NCI-H524 treated with DMSO at 0.1 percent for 48 hours (cell line): ENCODE data around the gene DMD.

Experiments
- DNase-seq: peaks from one replicate; lab custom pipeline; 2025; lab: John Stamatoyannopoulos, UW

The DMD gene

DNA sequence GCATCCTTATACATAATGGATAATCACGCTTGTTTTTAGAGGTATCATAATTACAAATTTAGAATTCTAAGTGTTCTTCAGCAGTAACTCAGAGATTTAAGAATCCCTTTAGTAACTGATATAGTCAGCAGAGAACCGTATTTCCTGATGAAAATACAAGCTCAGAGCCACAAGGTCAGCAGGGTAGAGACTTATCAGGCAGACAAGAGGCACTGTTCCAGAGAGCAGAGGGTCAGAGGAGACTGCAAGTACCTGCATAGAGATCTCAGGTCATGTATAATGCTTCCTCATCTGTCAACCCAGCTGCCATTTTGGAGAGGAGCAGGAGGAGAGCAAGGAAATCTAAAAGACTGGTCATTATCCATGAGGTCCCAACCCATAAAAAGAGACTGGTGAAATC lies 1352.4 kb downstream of the DMD start:
- no peak for DNase-seq

DNA sequence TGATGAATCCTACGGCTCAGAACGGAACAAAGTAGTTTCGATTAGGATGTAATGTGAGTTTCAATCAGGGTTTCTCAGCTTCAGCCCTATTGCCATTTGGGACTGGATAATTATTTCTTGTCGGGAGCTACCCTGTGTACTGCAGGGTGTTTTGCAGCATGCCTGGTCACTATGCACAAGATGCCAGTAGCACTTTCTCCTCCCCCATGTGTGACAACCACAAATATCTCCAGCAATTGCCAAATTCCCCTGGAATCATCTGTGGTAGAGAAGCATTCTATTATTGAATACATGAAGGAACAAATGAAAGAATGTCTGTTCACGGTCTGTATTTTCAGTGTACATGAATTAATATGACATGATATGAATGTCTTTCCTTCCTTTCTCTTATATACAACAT lies 1356.6 kb downstream of the DMD start:
- no peak for DNase-seq

DNA sequence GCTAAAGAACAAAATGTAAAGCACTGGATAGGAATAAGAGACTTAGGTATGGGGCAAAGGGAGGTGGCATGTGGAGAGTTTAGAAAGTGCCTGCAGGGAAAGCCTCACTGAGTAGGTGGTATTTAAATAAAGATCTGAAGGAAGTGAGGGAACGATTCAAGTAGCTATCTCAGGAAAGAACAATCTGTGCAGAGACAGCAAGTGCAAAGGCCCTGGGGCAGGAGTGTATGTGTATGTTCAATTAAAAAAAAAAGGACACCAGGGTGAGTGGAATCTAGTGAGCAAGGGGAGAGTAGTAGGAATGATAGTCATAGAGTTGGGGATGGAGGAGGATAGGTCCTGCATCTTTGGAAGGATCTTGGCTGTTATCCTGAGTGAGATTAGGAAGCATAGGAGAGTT lies 1359.6 kb downstream of the DMD start:
- DNase-seq, result no peak

DNA sequence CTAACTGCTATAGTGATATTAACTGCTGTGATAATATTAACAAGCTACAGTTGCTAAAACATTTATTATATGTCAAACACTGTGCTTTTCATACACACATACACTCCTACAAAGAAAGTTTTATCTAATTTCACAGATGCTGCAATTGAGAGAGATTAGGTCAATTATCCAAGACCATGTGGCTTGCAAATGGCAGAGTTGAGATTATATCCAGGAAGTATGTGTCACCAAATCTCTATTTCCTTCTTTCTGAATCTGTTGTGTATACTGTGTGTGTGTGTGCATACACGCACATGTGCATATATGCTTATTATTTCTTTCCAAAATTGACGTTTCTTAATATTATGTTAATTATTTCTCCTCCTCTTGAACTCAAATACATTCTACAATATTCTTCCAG lies 1363.6 kb downstream of the DMD start:
- no peak for DNase-seq

DNA sequence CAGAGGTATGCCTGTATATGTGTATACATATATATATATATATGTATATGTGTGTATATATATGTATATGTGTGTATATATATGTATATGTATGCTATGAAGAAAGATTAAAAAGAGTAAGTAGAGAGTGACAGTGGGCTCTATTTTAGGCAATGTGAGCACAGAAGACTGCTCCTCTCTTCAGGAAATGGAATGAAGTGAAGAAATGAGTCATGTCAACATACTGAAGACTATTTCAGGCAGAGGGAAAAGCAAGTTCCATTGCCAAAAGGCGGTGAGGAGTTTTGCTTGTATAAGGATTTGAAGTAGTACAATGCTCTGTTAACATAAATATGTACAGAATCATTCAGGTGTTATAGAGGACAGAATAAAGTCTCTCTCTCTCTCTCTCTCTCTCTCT lies 1366.3 kb downstream of the DMD start:
- DNase-seq, result no peak

DNA sequence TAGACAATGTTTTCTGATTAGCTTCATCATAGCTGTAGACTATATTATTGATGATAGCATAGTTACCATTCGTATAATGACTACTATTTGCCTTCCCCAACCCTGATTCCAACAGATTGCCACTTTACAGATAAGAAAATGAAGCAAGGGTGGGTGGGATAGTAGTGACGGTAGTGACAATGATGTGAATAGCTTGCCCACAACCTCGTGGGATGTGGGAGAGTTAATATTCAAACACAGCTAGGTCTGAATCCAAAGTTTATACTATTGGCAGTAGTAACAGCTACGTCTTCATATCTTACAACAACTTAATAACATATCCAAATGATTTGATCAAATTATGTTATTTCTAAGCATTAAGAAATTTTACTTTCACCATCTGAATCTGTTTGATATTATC lies 1372.7 kb downstream of the DMD start:
- DNase-seq, result no peak

DNA sequence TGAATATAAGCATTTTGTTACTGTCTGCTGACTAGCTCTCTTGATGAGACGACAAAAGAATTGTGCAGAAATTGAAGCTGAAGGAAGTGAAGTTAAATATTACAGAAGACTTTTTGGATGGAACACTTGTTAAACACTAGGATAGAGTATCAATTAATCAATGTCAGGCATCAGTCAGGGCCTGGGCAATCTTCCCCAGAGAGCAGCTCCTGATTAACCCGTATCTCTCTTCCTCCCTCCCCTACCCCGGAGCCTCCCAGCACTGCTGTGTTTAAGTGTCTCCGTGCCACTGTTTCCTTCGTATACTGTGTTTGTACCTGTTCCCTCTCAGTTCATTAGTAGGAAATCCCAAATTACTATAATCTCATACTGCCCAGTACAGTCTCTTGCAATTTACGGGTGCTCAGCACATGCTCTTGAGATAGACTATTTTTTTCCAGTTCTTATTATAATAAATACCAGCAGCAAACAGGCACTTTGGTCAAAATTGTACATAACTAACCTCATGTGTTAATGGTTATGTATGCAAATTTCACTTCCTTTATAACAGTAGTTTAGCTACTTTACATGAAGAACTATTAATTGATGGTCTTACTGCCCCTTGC lies 1373.8 kb downstream of the DMD start:
- DNase-seq, result no peak

DNA sequence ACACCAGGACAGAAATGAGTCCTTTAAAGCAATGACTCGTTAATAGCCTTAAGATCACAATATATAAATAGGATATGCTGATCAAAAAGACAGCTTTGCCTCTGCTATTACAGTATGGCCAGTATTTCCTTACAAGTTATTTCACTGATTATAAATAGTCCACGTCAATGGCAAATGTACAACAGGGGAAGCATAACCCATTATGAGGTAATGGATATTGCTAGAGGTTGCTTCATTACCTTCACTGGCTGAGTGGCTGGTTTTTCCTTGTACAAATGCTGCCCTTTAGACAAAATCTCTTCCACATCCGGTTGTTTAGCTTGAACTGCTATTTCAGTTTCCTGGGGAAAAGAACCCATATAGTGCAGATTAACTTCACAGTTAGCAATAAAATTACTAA lies 1374.9 kb downstream of the DMD start:
- DNase-seq, result no peak

DNA sequence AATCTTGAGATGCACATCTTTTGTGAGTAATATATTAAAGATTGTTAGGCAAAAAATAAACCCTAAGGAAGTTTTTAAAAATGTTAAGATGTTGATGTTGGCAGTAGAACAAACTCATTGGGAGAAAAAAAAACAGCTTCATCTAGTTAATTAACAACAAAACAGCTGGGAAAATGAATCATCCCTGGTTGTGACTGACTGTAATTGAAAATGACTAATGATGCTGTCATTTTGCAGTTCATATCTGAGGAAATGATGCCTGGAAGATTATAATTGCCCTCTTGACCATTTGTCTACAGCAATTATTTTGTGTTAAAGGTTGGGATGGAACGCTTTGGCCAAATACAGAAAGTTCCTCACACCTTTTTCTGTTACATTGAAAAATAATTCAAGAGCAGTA lies 1379.1 kb downstream of the DMD start:
- DNase-seq, result no peak

DNA sequence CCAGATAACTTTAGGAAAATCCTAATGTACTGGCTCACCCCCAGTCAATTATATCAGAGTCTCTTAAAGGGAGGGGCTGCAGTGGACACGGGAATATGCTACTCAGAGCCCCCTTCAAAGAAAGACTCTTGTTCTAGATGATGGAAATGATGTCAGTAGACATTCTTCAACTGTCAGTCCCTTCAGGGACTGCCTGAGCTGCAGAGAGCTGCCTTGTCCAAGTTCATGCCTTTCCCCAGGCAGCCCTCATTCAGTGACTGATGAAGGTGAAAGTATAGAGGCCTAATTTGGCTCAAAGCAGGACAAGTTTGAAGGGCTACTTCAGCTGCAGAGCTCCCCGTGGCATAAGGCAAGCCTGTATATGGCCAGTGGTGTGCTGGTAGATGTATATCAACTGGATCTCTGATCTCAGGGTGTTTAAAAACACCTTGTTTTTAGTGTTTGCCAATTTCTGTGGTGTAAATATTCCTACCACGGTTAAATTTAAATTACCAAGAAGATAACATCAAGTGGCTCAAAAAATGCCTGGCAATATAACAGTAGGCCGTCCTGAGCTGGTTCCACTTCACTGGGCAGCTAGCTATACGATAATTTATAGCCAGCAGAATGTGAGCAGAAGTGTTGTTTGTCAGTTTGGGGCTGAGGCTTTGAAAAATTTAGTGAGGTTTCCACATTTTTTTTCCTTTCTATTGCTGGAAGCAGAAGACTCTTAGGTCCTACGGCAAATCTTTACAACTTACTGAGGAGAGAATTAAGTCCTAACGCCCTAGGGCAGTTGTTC lies 1390.7 kb downstream of the DMD start:
- no peak for DNase-seq

DNA sequence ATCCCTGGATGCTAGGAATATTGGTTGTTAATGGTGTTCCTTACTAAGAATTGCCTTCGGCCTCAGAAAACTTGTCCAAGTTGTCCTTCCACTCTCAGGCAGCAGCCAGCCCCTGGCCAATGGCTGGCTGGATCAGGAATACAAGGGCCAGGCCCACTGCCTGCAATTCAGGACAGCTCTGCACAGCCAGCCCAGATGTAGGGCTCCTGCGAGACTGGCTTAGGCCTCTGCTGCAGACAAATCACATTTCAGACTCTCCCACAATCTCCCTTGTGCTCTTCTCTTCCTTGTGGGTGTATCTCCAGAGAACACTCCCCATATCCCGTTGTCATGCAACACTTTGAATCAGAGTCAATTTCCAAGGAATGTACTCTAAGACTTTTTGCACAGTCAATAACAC lies 1391.9 kb downstream of the DMD start:
- DNase-seq, result no peak

DNA sequence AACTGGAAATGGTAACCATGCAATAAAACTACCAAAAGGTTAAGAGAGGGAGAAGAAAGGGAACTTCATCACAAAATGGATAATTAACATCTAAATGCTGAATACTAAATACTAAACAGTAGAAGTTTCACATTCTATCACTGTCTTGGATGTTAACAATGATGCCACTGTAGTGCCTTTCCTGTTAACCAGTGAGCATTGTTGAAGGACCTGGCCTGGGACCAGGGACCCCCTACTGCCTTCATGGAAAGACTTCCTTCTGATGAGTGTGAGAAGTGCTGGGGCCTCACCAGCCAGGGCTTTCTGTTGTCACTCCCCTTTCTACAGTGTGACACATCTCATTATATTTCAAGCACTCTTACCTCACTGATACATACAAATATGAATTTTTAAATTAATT lies 1400.2 kb downstream of the DMD start:
- no peak for DNase-seq

DNA sequence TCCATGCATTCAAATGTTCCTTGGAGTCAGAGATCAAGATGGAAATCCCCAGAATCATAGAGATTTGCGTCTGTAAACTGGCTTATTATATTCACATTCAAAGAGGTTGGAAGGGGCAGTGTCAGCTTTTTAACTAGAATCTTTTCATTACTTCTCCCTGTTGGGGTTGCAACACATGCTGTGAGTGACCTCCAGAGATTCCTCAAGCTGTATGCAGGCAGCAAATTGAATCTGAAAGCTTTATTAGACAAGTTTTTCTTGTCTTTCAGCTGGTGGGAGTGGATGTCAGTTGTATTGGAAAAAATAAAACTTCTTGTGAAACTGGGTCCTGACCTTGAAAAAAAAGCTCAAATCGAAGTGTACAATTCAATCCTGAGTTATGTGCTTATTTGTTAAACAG lies 1403.0 kb downstream of the DMD start:
- DNase-seq, result no peak

DNA sequence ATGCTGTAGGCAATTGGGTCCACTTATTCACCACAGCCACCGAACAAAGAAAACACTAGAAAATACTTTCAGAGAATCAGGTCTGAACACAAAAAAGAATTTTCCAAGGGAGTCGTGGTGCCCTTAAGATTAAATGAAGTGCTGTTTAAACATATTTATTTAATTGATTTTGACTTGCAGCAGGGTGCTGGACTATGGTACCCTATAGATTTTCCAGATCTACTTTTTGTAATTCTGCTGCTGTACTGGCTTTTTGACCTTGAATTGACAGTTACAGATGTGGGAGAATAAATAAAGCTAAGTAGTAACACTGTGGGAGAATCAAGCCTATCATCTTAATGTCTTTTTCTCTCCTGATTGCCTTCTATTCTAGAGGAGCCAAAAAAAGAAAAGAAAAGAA lies 1404.2 kb downstream of the DMD start:
- no peak for DNase-seq

DNA sequence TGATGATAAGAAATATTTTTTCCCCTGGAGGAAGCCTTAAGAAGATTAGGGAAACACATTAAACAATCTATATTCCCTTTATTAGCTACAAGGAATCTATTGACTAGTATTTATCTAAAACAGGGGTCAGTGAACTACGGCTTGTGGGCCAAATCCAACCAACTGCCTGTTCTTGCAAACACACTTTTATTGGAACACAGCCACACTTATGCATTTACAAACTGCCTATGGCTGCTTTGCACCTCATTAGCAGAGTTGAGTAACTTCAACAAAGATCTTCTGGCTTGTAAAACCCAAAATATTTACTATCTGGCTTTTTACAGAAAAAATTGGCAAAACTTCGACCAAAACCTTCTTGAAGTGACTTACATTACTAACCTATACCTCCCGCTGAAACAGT lies 1405.6 kb downstream of the DMD start:
- no peak for DNase-seq

DNA sequence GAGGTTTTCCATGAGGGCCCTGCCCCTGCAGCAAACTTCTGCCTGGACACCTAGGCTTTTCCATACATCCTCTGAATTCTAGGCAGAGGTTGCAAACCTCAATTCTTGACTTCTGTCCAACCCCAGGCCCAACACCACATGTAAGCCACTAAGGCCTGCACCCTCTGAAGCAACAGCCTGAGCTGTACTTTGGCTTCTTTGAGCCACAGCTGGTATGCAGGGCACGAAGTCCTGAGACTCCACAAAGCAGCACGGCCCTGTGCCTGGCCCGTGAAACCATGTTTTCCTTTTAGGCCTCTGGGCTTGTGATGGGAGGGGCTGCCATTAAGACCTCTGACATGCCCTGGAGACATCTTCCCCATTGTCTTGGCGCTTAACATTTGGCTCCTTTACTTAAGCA lies 1411.1 kb downstream of the DMD start:
- DNase-seq, result no peak

DNA sequence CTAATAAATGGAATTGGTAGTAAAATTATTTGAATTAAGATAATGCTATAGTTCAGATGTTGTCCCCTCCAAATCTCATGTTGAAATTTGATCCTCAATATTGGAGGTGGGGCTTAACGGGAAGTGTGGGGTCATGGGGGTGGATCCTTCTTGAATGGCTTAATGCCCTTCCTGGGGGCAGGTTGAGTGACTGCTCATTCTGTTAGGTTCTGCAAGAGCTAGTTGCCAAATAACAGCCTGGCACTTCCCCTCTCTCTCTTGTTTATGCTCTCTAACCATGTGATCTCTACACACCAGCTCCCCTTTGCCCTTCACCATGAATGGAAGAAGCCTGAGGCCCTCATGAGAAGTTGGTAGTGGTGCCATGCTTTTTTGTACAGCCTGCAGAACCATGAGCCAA lies 1414.7 kb downstream of the DMD start:
- no peak for DNase-seq

DNA sequence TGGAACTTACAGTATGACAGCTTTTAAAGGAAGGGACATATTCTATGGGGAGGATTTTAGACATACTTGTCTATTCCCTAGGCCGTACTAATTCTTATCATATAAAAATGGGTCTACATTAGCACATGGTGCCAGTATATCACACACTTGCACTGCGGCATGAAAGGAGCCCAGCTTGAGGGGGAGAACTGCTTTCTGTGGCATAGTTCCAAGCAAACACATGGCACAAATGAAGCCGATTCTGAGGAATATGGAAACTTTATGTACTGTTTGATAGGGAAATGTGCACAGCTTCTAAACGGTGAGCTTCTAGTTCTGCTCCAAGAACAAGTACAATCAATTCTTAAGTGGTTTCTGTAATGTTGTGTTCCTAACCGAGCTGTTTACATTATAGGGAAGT lies 1463.9 kb downstream of the DMD start:
- no peak for DNase-seq

DNA sequence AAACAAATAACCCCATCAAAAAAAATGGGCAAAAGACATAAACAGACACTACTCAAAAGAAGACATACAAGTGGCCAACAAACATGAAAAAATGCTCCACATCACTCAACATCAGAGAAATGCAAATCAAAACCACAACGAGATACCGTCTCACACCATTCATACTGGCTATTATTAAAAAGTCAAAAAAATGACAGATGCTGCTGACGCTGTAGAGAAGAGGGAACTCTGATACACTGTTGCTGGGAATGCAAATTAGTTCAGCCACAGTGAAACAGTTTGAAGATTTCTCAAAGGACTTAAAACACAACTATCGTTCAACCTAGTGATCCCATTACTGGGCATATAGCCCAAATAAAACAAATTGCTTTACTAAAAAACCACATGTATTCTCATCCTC lies 1468.3 kb downstream of the DMD start:
- no peak for DNase-seq

DNA sequence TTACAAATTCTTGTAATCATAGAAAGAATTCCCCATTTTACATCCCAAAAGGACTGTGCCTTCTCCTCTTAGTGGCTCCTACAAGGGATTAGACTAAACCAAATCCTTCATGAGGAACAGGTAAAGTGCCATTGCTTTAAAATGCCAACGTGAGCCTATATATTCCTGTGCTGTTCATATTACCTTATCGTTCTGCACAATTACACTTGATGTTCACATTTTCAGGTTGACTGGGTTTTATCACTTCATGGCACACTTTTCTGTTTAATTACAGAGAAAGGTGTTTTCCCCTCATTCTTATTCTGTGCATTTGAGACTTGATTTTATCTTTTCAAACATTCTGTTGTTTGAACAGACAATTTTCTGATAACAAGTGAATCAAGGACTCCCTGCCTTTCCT lies 1493.9 kb downstream of the DMD start:
- DNase-seq, result no peak

DNA sequence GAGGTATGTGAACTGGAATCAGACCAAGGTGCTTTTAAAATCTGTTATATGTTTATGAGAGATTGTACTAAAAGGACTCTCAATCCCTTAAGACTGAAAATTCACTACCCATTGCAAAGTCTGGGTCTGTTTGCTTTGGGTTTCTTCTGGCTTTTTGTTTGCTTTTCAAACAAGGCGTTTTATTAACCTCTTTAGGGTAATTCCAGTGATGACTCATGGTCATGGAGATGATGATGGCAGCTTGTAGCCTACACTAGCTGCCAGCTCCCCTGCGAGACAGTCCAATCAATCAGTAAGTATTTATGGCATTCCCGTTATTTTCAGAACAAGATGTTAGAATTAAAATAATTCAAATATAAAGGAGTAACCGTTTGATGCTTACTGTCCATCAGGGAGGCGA lies 1495.7 kb downstream of the DMD start:
- DNase-seq, result no peak

DNA sequence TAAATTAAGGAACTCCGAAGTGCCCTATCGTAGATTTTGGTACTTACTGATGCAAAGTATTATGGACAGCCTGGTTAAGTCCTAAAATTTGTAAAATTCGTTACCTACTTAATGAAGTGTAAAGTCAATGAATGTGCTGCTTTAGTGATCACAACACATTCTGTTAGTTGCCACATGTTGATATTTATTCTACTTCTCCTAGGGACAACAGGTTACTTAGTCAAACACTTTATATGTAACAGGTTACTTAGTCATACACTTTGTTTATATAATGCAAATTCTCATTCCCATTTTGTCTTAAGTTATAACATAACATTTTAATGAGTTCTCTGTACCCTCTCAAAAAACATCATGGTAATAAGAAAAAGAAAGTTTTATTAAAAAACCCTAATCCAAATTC lies 1496.6 kb downstream of the DMD start:
- no peak for DNase-seq

DNA sequence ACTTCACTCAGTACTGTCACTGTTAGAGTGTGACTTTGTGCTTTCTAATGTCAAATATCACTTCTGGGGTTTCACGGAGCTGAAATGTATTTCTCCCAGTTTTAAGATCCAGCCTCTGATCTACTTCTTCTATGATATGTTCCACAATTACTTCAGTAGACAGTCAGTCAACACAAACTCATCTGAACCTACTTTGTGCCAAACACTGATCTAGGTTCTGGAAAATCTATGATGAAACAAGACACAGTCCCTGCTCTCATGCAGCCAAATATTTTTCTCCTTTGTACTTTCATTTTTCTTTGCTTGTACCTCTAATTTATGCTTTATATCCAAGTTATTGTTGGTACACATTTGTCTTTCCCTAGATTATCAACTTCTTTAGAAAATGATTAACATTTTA lies 1498.2 kb downstream of the DMD start:
- no peak for DNase-seq

DNA sequence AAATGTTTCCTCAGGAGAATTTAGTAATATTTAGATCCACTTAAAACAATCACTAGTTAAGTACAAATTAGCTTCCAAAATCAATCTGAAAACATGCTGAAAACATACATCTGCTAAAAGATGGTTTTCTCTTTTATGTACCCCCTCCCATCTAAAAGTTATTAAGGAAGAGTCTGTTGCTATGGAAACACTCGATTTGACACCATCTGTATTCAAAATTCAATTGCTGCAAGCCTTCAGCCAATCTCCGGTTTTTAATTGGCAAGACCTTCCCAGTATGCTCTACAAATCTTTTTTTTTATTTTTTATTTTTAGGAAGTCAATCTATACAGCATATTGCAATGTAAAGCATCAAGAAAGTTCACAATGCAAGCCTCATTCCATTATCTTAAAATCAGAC lies 1500.2 kb downstream of the DMD start:
- no peak for DNase-seq
